Activated naive CD8-positive, alpha-beta T cell treated with anti-CD3 and anti-CD28 coated beads, Interleukin-2, amount 50 U/mL, for 16 hours (primary cell): Measurements from ENCODE around the gene SH3YL1.

Experiments
- DNase-seq: peaks from one replicate; pipeline ENCODE4 v3.0.0-alpha.2; 2020; ENCODE audit warnings: low read depth, low spot score

The SH3YL1 gene, protein sequence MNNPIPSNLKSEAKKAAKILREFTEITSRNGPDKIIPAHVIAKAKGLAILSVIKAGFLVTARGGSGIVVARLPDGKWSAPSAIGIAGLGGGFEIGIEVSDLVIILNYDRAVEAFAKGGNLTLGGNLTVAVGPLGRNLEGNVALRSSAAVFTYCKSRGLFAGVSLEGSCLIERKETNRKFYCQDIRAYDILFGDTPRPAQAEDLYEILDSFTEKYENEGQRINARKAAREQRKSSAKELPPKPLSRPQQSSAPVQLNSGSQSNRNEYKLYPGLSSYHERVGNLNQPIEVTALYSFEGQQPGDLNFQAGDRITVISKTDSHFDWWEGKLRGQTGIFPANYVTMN

DNA sequence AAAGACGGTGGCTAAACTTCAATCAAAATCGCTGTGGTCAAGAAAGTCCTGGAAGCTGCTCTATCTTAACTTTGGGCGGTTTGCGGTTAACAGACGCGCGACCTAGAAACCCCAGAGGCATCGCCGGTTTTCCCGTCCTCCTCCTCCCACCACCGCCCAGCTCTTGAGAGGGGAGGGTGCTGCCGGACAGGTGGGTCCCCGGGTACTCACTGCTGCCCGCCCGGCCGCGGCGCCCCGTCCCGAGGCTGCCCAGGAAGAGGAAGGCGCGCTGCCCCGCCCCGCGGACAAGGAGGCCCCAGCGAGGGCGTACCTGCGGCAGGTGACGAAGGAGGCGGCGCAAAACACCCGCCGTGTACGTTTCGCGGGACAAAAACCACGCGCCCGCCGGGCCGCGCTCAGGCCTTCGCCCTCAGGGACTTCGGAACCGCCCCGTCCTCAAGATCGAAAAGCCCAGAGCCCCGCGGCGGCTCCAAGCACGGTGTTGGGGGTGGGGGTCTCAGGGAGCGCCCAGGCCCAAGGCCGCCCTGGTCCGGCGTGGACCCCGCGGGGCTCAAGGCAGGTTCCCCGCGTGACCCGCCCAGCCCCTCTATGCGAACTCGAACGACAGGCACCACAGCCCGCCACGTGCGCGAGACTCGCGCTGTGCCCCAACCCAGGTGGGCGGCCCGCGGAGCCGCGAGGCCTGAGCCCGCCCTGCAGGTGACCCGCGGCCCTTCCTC, at the start of gene SH3YL1:
Gene SH3YL1 (minus strand): TSS at position 259 of the 719 bp plus-strand sequence. CDS start 48 bp downstream, at position 211.
- no peak for DNase-seq

DNA sequence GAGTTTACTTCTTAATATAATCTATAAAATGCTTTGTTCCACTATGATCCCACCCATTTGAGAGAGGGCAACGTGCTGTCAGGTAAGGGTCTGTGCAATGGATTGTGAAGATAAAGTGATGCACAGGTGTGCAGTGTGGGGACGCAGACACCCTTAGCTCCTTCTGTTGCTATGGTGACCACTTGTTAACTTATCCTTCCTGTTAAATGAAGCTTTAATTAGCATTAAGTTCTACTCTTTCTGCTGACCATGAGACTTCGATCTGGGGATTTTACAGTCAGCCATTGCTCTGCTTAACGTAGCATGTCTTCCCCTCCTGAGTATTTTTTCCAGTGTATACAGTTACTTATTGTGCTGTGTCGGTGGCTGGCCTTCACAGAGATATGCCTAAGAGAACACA, 47.2 kb upstream of the SH3YL1 start:
- DNase-seq = no peak

DNA sequence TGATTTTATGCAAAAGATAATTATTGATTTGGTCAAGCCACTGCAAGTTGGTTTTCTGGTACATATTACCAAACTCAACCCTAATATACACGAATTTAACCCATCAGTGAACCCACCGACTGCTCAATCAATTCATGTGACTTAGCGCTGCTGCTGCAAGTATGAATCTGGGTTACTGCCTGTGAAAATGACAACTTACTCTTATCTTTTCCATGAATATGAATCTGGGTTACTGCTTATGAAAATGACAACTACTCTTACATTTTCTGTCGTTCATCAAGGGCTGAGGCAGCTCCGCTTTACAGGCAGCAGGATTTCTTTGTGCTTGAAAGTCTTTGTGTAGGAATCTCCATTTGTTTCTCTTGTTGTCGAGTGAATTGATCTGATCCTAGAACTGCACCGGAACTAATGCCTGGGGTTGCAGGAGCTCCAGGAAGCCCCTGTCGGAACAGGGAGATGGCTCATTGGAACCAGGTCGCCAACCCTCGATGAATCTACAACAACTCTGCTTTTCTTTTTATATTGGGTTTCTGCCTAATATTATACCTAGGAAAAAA, 46.2 kb upstream of the SH3YL1 start:
- DNase-seq = no peak

DNA sequence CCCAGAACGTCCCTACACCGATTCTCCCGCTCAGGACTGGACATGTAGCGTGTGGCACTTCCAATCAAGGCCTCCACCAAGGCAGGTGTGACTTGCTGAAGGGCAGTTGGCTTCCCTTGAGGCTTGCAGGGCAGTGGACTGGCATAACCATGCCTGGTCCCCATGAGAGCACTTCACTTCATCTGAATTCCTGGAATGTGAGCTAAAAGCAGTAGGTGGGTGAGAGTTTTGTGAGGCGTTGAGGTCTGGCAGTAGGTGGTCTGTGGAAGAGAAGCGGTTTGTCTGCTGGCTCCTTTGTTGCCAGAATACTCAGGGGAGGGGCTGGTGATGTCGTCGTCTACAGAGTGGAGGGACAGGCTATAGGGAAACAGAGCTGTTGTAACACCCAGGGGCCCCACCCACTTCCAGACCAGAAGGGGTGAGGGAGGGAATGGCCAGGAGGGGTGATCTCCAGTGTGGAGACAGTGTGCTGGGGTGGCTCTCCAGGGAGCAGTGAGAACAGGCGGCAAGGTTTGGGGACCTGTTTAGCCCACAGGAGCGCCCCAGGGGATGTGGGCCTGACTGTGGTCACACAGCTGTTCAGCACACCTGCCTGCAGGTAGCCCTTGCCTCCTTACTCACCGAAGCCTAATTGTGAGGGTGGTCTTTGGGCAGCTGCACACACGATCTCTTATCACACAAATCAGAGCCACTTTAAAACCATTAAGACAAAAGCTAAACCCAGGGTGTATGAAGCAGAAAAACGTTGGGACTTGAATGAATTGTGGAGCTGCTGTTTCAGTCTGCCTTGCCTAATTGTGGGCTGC, 45.5 kb upstream of the SH3YL1 start:
- DNase-seq = no peak

DNA sequence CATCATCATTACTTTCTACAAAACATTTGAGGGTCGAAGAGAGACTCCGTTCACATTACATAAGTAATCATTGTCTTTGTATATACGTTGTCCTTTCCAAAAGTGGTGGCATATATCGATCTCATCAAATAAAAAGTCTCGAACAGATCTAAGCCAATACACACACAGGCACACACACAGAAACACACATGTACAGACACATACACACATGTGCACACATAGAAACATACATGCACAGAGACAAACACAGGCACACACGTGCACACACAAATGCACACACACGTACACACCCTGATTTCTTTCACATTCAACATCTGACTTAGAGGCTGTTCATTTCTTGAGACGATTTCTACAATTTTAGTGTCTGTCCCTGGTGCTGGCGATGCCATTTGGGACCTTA, 41.5 kb upstream of the SH3YL1 start:
- DNase-seq = no peak

DNA sequence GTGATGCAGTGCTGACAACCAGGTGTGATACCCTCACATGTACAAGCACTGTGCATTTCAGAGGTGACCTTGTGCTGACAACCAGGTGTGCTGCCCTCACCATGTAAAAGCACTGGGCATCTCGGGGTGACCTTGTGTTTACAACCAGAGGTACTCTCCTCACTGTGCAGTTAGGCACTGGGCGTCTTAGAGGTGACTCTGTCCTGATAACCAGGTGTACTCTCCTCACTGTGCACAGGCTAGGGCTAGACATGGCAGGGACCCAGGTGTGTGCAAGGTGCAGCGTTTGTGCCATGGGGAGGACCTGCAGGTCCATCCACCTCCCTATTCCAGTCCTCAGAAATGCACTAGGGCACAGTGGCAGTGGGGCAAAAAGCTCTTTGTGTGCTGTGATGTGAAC, 32.5 kb upstream of the SH3YL1 start:
- no peak for DNase-seq

DNA sequence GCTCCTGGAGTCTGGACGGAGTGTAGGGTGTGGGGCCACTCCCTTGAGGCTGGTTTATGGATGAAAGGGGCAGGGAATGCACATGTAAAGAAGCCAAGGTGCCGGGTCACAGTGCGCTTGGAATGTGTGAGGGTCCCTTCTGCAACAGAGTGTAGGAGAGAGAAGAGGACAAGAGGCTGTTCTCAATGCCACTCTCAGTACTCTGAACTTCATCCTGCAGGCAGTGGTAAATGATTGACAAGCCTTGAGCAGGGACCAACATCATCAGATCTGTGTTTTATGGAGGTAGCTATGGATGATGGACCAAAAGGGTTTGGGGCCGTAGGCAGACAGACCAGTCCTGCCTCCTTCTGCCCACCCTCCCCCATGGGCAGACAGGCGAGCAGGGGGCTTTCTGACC, 31.3 kb upstream of the SH3YL1 start:
- no peak for DNase-seq

DNA sequence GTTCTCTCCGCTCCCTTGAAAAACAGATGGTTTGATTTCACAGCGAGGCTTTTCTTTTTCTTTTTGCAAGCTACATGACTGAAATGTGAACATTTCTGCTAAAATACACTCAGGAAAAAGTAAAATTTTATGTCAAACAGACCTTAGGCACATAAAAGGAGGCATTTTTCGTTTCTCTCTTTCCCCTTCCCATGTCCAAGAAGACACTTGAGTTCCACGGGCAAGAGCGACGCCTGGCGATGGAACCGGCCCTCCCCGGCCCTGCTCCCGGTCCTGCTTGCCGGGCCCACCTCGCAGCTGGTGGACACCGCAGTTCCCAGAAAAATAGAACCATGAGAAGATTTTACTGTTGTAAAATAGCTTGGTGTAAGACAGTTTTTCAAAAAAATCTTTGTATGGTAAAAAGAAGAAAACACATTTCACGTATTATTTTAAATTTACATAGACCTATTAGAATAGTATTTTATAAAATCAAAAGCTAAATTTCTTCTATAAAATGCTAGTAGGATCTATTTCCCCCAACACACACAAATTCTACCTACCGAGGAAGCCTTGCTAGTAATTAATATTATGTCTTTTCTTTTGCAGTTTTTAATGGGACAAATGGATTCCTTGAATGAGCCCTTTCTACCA, 26.4 kb upstream of the SH3YL1 start:
- no peak for DNase-seq

DNA sequence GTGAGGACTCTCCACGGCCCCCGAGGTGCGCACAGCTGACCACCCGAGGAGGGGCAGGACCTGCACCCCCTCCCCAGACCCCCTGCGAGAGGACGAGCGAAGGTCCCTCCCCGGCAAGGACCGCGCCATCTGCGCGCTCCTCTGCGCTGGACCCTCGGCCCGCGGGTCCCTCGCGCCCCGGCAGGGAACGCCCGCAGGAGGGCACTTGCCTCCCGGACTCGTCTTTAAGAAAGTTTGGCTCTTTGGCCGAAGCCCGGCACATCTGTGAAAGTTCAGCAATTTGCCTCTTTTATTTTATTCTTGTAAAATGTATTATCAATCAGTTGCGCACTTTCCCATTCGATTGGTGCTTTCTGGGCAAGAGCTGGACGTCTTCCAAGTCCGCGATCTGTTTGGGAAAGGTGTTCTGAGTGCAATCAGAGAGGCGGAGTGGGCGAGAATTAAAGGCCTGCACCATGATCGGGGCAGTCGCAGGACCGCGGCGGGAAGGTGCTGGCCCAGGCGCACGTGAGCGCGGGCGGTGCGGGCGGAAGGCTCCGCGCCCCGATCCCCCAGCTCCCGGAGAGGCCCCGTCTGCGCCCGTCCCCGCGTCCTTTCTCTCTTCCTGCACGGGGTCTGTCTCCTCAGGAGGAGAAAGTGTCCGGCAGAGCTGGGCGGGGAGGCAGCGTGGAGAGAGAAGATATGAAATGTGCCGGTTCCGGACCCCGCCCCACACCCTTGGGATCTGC, 25.7 kb upstream of the SH3YL1 start:
- DNase-seq = no peak

DNA sequence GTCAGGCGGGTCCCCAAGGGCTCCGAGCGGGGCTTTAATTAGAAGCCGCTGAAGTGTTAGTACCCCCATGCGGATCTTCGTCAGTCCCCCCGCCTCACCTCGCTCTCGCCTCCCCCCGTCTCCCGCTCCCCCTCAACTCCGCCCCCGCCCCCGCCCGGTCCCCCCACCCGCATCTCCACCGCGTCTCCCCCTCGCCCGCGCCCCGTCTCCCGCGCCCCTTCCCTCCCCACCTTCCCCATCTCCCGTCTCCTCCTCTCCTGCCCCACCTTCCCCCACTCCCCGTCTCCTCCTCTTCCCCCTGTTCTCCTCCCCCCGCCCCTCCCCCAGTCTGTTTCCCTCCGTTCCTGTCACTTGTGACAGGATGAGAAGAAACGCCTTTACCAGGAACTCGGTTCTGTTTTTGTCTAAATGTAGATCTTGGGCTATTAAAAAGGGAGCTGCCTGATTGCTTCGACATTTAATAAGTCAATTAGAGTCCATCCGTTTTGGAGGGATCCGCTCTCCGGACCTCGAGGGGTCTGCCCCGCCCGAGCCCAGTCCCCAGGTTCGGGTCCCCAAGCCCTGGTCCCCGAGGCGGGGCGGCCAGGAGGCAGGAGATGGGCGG, 25.0 kb upstream of the SH3YL1 start:
- no peak for DNase-seq

DNA sequence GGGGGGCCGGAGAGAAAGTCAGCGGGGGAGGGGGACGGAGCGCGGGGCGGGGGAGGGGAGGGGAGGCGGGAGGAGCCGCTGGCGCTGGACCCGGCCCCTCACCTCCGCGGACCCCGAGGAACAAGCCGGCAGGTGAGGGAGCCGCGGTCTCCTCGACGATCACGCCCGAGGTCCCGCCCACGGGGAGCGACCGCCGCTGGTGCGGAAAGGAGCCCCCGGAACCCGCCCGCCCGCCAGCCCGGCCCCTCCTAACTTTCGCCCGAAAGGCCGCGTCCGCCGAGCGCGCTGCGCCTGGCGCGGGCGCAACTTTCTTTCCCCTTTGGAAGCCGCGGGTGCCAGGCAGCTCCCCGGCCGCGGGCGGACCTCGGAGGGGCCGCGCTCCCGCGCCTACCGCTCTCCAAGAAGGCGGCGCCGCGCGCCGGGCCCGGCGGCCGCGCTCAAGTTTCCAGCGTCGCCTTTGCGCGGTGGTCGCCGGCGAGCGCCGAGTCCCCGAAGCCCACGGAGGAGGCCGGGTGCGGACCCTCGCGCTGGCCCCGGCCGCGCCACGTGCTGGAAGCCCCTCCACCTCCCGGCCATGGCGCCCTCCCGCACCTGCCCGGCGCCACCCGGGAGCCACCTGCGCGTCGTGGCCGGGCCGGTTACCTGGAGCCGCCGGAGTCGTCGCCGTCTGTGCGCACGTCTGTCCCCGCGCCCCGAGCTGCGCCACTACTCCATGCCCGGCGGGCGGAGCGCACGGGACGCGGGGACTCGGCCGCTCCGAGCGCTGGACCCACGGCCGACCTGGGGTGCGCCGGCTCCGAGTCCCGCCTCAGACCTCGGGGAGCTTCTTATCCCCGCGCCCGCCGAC, 24.3 kb upstream of the SH3YL1 start, which contains the start of gene ALKAL2:
Gene ALKAL2 (minus strand): TSS at position 181 of the 847 bp plus-strand sequence. CDS start 256 bp downstream, outside the sequence.
- no peak for DNase-seq

DNA sequence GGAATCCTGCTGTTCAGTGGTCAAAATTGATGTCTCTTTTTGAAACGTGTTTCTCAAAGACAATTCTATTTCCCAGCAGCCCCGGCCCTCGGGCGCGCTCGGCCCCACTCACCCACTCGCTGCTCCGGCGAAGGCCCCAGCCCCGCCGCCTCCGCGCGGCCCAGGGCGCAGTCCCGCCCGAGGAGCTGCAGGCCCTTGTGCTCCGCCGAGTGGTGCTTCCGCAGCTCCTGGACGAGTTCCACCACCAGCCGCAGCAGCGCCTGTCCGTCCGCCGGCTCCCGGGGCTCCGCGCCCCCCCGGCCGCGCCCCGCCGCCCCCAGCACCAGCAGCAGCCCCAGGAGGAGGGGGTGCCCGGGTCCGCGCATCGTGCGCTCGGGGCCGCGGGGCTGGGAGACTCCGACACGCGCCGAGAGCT, 23.6 kb upstream of the SH3YL1 start:
- no peak for DNase-seq

DNA sequence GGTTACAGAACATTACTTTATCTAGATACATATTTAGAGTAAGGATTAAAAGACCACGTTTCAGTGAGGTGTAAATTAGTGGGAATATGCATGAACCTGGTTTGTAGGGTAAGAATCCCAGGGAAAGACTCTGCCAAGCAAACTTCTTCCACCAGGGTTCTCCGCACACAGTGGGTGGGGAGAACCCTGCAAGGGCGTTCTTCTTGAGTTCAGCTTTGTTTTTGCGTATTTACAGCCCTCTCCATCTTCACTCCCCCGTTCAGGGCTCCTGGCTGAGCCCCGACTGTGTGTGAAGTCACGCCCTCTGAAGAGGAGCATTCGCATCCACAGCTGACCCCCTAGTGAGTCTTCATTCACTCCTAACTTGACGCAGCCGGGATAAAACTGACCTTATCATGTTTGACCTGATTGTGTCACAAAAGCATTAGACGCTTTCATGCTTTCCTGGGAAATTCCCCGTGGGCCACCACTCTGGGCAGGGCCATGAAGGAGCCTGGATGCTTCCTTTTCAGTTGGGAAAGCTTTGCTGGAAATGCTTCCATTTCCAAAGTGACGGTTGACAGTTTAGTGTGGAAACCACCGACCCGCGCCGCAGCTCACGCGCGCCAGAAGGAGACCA, 23.1 kb upstream of the SH3YL1 start:
- DNase-seq = no peak

DNA sequence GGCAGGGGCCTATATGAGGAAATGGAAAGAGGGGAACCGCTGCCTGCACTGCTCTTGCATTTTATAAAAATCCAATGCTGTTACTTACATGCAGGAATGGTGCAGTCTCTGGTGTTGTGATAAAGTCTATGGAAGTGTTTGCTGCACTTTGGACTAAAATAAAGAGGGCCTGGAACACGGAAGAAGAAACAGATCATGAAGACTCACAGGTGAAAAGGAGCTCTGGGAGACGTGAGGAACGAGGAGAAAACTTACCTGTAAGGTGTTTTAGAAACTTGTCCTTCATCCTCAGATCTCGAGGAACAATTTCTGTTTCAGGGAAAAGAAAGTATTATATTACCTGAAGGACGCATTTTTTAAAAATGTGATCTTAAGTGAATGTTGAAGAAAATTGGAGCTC, 22.2 kb upstream of the SH3YL1 start:
- DNase-seq = no peak

DNA sequence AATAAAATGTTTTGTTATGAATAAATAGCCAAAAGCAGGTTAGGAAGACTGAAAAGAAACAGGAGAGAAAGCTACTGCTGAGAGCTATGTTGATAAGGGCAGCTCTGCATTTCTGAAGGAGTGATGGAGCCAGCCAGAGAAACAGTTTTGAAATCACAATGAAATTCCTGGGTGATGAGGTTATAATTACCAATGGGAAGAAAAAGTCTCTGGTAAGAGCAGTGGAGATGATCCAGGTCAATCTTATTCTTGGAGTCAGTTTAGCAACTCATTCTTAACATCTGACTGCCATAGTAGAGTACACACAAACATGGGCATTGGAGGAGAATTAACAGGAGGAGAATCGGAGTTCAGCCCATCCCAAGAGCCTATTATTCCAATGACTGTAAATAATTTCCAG, 21.7 kb upstream of the SH3YL1 start:
- DNase-seq = no peak

DNA sequence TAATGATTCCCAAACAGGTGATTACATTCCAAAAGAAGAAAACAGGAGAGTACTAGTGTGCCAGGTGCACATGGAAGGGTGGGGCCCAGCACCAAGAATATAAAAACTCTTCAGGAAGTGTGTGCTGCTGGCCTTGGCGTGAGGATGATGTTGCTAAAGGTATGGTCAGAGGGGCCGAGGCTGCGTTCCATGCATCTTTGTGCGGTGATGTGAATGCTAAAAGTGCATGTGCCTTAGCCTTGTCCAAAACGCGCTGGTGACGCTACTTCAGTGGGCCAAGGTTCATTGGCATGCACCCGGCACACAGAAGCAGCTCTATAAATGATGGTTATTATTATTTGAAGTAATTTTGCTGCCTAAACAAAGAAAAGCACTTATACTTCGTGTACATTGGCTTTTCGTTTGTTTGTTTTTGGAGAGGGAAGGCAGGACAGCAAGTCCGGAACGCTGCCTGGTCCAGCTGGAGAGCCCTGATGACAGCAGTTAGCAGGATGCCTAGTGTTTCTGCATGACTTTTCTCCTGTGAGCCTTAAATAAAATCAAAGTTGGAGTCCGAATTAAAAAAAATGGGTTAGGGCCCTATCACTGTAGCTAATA, 21.2 kb upstream of the SH3YL1 start:
- DNase-seq = no peak

DNA sequence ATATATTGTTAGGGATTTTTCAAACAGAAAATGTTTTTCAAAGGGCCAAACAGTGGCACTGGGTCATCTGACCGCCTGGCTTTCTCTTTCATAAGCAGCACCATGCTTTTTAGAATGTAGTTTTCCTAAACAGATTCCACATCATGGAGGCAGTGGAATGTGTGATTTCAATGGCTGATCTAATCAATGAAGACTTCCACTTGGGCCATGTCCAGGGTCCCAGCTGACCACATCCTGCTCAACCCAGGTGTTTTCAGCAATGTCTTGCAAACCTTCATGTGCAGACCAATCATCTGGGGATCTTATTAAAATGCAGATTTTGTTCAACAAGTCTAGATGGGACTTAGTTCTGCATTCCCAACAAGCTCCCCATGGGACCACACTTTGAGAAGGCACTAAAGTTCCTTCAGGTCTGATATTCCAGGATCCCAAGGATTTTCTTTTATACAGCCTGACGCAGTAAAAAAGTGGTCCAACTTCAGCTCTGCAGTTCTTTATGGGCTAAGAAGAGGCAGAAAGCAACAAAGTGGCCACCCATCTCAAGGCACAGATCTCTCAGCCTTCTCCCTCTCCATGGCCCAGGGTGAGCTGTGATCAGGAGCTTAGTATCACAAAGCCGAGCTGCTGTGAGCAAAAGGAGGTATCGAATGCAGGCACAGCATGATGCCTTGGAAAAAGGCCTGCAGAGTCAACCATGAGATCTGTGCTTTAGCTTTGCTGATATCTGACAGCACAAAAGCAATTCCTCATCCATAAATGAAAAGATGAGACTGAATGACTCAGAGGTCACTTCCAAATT, 20.4 kb upstream of the SH3YL1 start:
- no peak for DNase-seq
